GM12874 (cell line): ENCODE measurements around the gene ZNF543.

Source experiments
- TF ChIP-seq, protein P1 (sequence below): IDR thresholded peaks from 2 replicates; pipeline ENCODE4 v1.5.1; 2011; ENCODE audit warnings: low read depth, mild to moderate bottlenecking, control low read depth, low read length, moderate library complexity; ENCODE audit not compliant: insufficient read depth

ZNF543 gene

DNA sequence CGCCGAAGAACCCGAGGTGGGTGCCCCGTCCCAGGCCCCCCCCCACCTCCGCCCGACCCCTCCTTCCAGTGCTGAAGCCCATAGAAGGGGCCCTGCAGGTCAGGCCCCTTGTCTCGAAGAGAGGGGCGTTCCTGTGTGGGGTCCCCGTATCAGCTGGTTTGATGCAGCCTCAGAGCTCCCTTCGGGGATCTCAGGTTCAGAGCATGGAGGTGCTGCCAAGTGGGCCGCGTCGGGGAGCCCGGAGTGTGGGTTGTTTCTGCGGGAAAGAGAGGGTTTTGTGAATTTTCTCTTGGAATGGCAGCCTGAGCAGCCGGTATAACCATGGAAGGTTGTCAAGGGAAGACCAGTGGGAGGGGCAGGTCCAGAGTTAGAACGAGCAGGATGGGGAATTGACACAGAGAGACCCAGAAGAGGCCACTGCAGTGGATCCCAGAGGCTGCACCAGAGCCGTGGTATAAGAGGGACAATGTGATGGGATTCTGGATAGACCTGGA lies 43.5 kb downstream of the ZNF543 start:
- TF ChIP-seq, protein P1, sequence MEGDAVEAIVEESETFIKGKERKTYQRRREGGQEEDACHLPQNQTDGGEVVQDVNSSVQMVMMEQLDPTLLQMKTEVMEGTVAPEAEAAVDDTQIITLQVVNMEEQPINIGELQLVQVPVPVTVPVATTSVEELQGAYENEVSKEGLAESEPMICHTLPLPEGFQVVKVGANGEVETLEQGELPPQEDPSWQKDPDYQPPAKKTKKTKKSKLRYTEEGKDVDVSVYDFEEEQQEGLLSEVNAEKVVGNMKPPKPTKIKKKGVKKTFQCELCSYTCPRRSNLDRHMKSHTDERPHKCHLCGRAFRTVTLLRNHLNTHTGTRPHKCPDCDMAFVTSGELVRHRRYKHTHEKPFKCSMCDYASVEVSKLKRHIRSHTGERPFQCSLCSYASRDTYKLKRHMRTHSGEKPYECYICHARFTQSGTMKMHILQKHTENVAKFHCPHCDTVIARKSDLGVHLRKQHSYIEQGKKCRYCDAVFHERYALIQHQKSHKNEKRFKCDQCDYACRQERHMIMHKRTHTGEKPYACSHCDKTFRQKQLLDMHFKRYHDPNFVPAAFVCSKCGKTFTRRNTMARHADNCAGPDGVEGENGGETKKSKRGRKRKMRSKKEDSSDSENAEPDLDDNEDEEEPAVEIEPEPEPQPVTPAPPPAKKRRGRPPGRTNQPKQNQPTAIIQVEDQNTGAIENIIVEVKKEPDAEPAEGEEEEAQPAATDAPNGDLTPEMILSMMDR, result no peak

DNA sequence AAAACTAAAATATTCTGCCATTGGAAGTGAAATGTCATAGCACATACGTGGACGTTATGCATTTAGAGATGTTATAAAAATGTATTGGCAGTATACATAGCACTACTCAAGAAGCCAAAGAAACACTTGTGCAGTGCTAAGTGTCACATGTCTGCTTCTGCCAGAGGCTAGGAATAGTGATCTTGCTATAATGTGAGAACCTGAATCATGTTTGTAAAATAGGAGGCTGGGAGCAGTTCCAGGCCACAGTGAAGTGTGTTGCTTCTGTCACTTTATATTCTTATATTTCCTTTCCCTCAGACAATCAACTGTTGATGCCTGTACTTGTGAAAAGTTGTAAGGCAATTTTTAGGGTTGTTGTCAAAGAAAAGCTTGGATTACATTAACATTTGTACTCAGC lies 46.5 kb downstream of the ZNF543 start:
- TF ChIP-seq, protein P1, result no peak

DNA sequence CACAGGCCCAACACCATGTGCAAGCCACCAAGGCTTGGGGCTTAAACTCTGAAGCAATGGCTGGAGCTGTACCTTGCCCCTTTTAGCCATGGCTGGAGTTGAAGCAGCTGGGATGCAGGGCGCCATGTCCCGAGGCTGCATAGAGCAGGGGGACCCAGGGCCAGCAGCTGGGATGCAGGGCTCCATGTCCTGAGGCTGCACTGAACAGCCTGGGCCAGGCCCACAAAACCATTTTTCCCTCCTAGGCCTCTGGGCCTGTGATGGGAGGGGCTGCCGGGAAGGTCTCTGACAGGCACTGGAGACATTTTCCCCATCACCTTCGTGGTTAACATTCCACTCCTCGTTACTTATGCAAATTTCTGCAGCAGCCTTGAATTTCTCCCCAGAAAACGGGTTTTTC lies 53.9 kb downstream of the ZNF543 start:
- TF ChIP-seq, protein P1, result no peak

DNA sequence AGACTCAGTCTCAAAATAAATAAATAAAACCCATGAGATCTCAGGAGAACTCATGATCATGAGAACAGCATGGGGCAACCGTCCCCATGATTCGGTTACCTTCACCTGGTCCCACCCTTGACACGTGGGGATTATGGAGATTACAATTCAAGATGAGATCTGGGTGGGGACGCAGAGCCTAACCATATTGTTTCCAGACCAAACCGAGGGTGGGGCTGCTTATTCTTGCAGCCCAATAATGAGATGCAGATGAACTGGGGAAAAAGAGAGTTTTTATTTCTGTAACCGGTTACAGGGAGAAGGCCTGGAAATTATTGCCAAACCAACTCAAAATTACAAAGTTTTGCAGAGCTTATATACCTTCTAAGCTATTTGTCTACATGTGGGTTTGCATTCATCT lies 55.9 kb downstream of the ZNF543 start:
- TF ChIP-seq, protein P1, result no peak

DNA sequence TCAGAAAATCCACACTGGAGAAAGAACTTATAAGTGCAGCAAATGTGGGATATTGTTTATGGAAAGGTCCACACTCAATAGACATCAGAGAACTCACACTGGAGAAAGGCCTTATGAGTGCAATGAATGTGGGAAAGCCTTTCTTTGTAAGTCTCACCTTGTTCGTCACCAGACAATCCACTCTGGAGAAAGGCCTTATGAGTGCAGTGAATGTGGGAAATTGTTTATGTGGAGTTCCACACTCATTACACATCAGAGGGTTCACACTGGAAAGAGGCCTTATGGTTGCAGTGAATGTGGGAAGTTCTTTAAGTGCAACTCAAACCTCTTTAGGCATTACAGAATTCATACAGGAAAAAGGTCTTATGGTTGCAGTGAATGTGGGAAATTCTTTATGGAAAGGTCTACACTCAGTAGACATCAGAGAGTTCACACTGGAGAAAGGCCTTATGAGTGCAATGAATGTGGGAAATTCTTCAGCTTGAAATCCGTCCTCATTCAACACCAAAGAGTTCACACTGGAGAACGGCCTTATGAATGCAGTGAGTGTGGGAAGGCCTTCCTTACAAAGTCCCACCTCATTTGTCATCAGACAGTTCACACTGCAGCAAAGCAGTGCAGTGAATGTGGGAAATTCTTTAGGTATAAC lies 57.4 kb downstream of the ZNF543 start:
- TF ChIP-seq, protein P1, result no peak
